Stomach (tissue), 4 donors: Measurements from ENCODE around the gene ARHGAP12.

ENCODE experiments used
- EP300 ChIP-seq: sonication (generic); formaldehyde crosslinking; IDR thresholded peaks from one replicate; pipeline ENCODE4 v1.6.1; 2017; ENCODE audit warnings: antibody characterized with exemption
- POLR2AphosphoS5 ChIP-seq, 3 donors: sonication (generic); formaldehyde crosslinking; IDR thresholded peaks; one replicate each; pipeline ENCODE4 v1.6.1; 2016; ENCODE audit warnings: antibody characterized with exemption in 3 of 3
- TF ChIP-seq, protein P1 (sequence below), 7 experiments: fragments of 450-650 bp in 4 of 7; fragments of 200-600 bp in 3 of 7; sonication (generic) in 3 of 7; IDR thresholded peaks; one replicate each; pipeline ENCODE4 v1.5.1; 2016 to 2019; ENCODE audit warnings: antibody characterized with exemption in 7 of 7, control low read depth in 2 of 7, mild to moderate bottlenecking in 1 of 7

DNA sequence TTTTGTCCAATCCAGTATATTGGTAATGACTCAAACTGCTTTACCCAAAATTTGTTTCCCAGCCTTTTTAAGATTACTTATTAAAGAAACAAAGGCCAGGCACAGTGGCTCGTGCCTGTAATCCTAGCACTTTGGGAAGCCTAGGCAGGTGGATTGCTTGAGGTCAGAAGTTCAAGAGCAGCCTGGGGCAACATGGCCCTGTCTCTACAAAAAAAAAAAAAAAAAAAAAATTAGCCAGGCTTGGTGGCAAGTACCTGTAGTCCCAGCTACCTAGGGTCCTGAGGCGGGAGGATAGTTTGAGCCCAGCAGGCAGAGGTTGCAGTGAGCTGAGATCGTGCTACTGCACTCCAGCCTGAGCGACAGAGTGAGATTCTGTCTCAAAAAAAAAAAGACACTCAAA, 7.0 kb upstream of the ARHGAP12 start:
- TF ChIP-seq POLR2AphosphoS5 (IDR thresholded peaks at IDR 0.05) (no peak), EP300 (no peak)
- TF ChIP-seq, protein P1, sequence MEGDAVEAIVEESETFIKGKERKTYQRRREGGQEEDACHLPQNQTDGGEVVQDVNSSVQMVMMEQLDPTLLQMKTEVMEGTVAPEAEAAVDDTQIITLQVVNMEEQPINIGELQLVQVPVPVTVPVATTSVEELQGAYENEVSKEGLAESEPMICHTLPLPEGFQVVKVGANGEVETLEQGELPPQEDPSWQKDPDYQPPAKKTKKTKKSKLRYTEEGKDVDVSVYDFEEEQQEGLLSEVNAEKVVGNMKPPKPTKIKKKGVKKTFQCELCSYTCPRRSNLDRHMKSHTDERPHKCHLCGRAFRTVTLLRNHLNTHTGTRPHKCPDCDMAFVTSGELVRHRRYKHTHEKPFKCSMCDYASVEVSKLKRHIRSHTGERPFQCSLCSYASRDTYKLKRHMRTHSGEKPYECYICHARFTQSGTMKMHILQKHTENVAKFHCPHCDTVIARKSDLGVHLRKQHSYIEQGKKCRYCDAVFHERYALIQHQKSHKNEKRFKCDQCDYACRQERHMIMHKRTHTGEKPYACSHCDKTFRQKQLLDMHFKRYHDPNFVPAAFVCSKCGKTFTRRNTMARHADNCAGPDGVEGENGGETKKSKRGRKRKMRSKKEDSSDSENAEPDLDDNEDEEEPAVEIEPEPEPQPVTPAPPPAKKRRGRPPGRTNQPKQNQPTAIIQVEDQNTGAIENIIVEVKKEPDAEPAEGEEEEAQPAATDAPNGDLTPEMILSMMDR (IDR thresholded peaks at IDR 0.05), result no peak
